ENCODE measurements around the gene TTK. TPM values are rescaled to one million over a fixed set of nuclear protein-coding genes. Genes with fewer than 3 reads are reported as not detected.

Gene TTK
- total and polyA plus RNA-seq, 12 donors, result 0.12 to 10.6 (median 1.0) TPM

DNA sequence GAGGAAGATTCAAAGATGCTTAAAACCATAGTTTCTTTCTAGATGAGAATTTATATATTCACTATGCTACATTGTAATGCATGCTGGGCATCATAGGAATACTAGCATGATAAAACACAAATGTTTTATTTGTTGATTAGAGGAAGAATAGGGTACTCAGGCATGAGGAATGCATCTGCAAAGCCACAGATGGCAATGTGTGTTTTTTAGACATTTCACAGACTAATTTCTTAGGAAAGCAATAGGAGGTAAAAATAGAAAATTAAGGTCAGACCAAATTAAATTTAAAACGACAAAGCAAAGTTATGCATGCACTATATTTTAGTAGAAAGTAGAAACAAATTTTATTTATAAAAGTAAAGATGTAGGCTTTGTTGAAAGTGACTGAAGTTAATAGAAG, 2.1 kb downstream of the TTK start:
- 83 to 87% (median 85%) methylated on average over 1 of the region's 1 CpG for WGBS, 4 donors
- peaks cover 4 to 7% of the 10 kb centered on the region in 2 donors for H3K4me1 ChIP-seq (replicated peaks in 1 of 2)
- DNase-seq, result no peak
- TF ChIP-seq, protein P1, sequence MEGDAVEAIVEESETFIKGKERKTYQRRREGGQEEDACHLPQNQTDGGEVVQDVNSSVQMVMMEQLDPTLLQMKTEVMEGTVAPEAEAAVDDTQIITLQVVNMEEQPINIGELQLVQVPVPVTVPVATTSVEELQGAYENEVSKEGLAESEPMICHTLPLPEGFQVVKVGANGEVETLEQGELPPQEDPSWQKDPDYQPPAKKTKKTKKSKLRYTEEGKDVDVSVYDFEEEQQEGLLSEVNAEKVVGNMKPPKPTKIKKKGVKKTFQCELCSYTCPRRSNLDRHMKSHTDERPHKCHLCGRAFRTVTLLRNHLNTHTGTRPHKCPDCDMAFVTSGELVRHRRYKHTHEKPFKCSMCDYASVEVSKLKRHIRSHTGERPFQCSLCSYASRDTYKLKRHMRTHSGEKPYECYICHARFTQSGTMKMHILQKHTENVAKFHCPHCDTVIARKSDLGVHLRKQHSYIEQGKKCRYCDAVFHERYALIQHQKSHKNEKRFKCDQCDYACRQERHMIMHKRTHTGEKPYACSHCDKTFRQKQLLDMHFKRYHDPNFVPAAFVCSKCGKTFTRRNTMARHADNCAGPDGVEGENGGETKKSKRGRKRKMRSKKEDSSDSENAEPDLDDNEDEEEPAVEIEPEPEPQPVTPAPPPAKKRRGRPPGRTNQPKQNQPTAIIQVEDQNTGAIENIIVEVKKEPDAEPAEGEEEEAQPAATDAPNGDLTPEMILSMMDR (IDR thresholded peaks at IDR 0.05), result no peak
- TF ChIP-seq POLR2A (IDR thresholded peaks at IDR 0.05), result no peak
- no peaks in the 10 kb centered on the region for H3K36me3 ChIP-seq (replicated peaks in 1 of 2)
- H3K4me3 ChIP-seq, result no peak overlapping the region
- H3K9me3 ChIP-seq (replicated peaks in 1 of 3), result no peaks in the 10 kb centered on the region
- no peak overlapping the region for H3K27ac ChIP-seq
- intact Hi-C loops (cut with DNase I), result no loop called here
- no peaks in the 10 kb centered on the region for H3K27me3 ChIP-seq

DNA sequence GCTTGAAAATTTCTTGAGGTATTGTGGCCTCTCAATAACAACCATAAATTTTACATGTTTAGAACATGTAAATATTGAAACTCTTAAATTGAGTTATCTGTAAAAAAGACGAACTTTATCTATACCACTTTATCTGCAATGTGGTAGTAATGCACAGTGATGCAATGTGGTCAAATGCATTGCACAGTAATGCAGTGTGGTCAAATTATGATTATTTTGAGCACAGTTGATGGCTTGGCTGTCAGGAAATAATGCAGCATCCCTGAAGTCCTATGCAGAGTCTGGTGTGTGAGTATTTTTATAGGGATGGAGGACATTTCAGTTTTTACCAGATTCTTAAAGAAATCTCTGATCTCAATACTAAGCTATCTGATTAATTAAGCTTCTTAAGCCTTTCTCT, 5.1 kb downstream of the TTK start:
- TF ChIP-seq, protein P1 (IDR thresholded peaks at IDR 0.05), result no peak
- TF ChIP-seq POLR2A (IDR thresholded peaks at IDR 0.05), result no peak
- no peak overlapping the region for H3K27ac ChIP-seq
- 86 to 97% (median 93%) methylated on average over 1 of the region's 1 CpG for WGBS, 4 donors
- H3K4me1 ChIP-seq (replicated peaks in 1 of 2), result peaks cover 4 to 7% of the 10 kb centered on the region in 2 donors
- DNase-seq, result no peak
- no peaks in the 10 kb centered on the region for H3K36me3 ChIP-seq (replicated peaks in 1 of 2)
- intact Hi-C loops (cut with DNase I), result no loop called here
- no peaks in the 10 kb centered on the region for H3K27me3 ChIP-seq
- H3K4me3 ChIP-seq, result no peak overlapping the region
- H3K9me3 ChIP-seq (replicated peaks in 1 of 3), result no peaks in the 10 kb centered on the region

DNA sequence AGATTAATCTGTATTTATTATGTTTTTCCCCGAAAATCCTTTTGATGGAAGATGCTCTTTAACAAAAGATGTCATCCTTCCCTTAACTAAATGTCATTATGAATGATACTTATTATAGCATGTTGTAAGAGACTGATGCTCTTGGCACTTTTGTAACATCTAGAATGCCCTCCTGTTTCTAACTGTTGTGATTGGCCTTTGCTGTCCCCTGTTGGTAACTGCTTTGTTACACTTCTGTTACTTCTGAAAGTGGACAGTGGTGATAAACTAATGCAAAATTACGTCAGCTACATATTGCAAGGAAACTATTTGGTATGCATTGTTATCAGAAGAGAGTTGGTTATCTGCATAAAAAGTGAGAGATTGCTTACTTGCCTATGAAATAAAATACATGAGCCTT, 5.8 kb downstream of the TTK start:
- no peak overlapping the region for H3K4me3 ChIP-seq
- no peaks in the 10 kb centered on the region for H3K4me1 ChIP-seq (replicated peaks in 1 of 2)
- H3K27me3 ChIP-seq, result no peaks in the 10 kb centered on the region
- no peak overlapping the region for H3K27ac ChIP-seq
- TF ChIP-seq, protein P1 (IDR thresholded peaks at IDR 0.05), result no peak
- TF ChIP-seq POLR2A (IDR thresholded peaks at IDR 0.05), result no peak
- 89 to 96% (median 93%) methylated on average over 2 of the region's 2 CpGs for WGBS, 4 donors
- H3K36me3 ChIP-seq (replicated peaks in 1 of 2), result no peaks in the 10 kb centered on the region
- H3K9me3 ChIP-seq (replicated peaks in 1 of 3), result no peaks in the 10 kb centered on the region
- no peak for DNase-seq
- intact Hi-C loops (cut with DNase I), result no loop called here

DNA sequence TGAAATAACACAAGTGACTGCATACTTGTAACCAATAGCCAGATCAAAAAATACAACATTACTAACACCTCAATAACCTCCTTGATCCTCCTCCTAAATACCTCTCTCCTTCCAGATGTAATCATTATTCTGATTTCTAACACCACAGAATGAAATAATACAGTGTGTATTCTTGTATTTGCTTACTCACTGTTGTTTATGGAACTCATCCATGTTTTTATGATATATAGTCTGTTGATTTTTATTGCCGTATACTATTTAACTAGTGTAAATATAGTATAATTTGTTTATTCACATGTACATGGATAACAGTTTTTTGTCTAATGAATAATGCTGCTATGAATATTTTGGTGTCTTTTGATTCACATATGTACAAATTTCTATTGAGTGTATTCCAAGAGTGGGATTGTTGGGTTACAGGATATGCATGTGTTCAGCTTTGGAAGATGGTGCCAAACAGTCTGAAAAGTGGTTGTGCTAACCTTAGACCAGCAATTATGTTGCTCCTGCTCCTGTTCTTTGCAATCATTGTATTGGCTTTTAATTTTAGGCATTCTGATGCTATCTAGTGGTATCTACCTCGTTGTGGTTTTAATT, 11.5 kb downstream of the TTK start:
- 81 to 90% (median 85%) methylated on average over 2 of the region's 2 CpGs for WGBS, 4 donors
- Histone ChIP-seq H3K27ac (no peak overlapping the region), H3K4me3 (no peak overlapping the region), H3K9me3 (replicated peaks in 1 of 3) (no peaks in the 10 kb centered on the region), H3K4me1 (replicated peaks in 1 of 2) (no peaks in the 10 kb centered on the region), H3K27me3 (no peaks in the 10 kb centered on the region), H3K36me3 (replicated peaks in 1 of 2) (no peaks in the 10 kb centered on the region)
- no peak for TF ChIP-seq POLR2A (IDR thresholded peaks at IDR 0.05)
- TF ChIP-seq, protein P1 (IDR thresholded peaks at IDR 0.05), result no peak
- intact Hi-C loops (cut with DNase I), result no loop called here
- DNase-seq, result no peak
